K562 (cell line): ENCODE measurements around the gene NFE2. TPM values are rescaled to one million over a fixed set of nuclear protein-coding genes. Genes with fewer than 3 reads are reported as not detected.

Experiments
- CBX8 ChIP-seq: fragments of 200-600 bp; sonication (generic); IDR thresholded peaks from 2 replicates; pipeline ENCODE4 v1.6.1; 2012; ENCODE audit warnings: borderline replicate concordance, mixed run types, low read depth, mild to moderate bottlenecking, moderate library complexity, mixed read lengths, low read length, control low read depth, inconsistent platforms; ENCODE audit not compliant: poor library complexity, severe bottlenecking; ENCODE audit errors: extremely low read depth
- FOXA3 ChIP-seq, 2 experiments: fragments of 450-650 bp in 1 of 2; sonication (generic) in 1 of 2; formaldehyde crosslinking; IDR thresholded peaks in 1 of 2; conservative IDR thresholded peaks in 1 of 2; 2 replicates each; pipeline versions ENCODE4 v1.4.0 to v1.8.0; 2020 to 2022; ENCODE audit warnings: mild to moderate bottlenecking in 2 of 2, missing genetic modification reagents in 1 of 2
- GATA2 ChIP-seq: sonication (generic); formaldehyde crosslinking; IDR thresholded peaks from 2 replicates; pipeline ENCODE4 v1.4.0; 2020; ENCODE audit warnings: mild to moderate bottlenecking, missing genetic modification reagents
- LEF1 ChIP-seq: fragments of 450-650 bp; IDR thresholded peaks from 2 replicates; pipeline ENCODE4 v1.6.1; 2016; ENCODE audit warnings: mild to moderate bottlenecking
- MAZ ChIP-seq, 2 experiments: fragments of 450-650 bp in 1 of 2; sonication (generic) in 1 of 2; formaldehyde crosslinking; IDR thresholded peaks in 1 of 2; conservative IDR thresholded peaks in 1 of 2; 2 replicates each; pipeline versions ENCODE4 v1.4.0 to v1.5.0; 2020; ENCODE audit warnings: mild to moderate bottlenecking in 1 of 2, missing genetic modification reagents in 1 of 2
- NR2F6 ChIP-seq: fragments of 450-650 bp; formaldehyde crosslinking; IDR thresholded peaks from 2 replicates; pipeline ENCODE4 v1.4.0; 2020; ENCODE audit warnings: mild to moderate bottlenecking
- RUNX1 ChIP-seq: sonication (generic); IDR thresholded peaks from 2 replicates; pipeline ENCODE4 v1.6.1; 2016; ENCODE audit warnings: antibody characterized with exemption, low read depth
- YY1 ChIP-seq, 3 experiments: IDR thresholded peaks; 2 replicates each; pipeline ENCODE4 v1.6.1; 2011; ENCODE audit warnings: low read length in 2 of 3, mild to moderate bottlenecking in 2 of 3, moderate library complexity in 2 of 3, borderline replicate concordance in 1 of 3, control low read depth in 1 of 3, low read depth in 1 of 3; ENCODE audit not compliant: insufficient read depth in 3 of 3, insufficient replicate concordance in 2 of 3, control insufficient read depth in 1 of 3, insufficient read length in 1 of 3; ENCODE audit errors: extremely low read depth in 1 of 3
- ZNF197 ChIP-seq: fragments of 200-800 bp; sonication (Bioruptor generic); IDR thresholded peaks from 2 replicates; pipeline ENCODE4 v1.6.1; 2016; ENCODE audit warnings: low read depth, missing genetic modification characterization, missing compliant biosample characterization
- ZNF324 ChIP-seq: fragments of 250-450 bp; sonication (Bioruptor Pico); IDR thresholded peaks from 2 replicates; pipeline ENCODE4 v1.4.0; 2020; ENCODE audit warnings: mild to moderate bottlenecking
- ZNF717 ChIP-seq: fragments of 250-450 bp; sonication (Bioruptor Pico); IDR thresholded peaks from 2 replicates; pipeline ENCODE4 v1.5.0; 2021
- polyA plus RNA-seq, 8 experiments: library from polyadenylated mRNA; depleted of rRNA in 4 of 8; stranded (reverse) in 5 of 8; unstranded in 3 of 8; fragments of >200 nt; fragmentation: Nextera tagmentation in 2 of 8; fragmentation: Illumina TruSeq in 1 of 8; extraction: Ambion mirVana in 2 of 8; extraction: Trizol in 1 of 8; gene quantifications; 2 replicates each; pipeline versions ENCODE4 v1.2.1 to v1.2.3, GENCODE V29; 2011 to 2014; ENCODE audit warnings: inconsistent platforms in 1 of 8, missing spikeins in 1 of 8
- total RNA-seq, 7 experiments: library from RNA; depleted of rRNA in 6 of 7; stranded (reverse); fragments of >200 nt in 6 of 7; fragmentation: Illumina TruSeq in 2 of 7; extraction: Trizol in 2 of 7; gene quantifications; 2 replicates each; pipeline versions ENCODE4 v1.2.1 to v1.2.3, GENCODE V29; 2011 to 2021; ENCODE audit warnings: low replicate concordance in 1 of 7
- TF ChIP-seq, protein P1 (sequence below), 2 experiments: IDR thresholded peaks; 2 replicates each; pipeline ENCODE4 v1.6.1; 2011; ENCODE audit warnings: borderline replicate concordance in 1 of 2, control low read depth in 1 of 2, low read depth in 1 of 2, low read length in 1 of 2, mild to moderate bottlenecking in 1 of 2, mixed read lengths in 1 of 2, moderate library complexity in 1 of 2; ENCODE audit not compliant: insufficient read depth in 1 of 2, insufficient read length in 1 of 2, poor library complexity in 1 of 2, severe bottlenecking in 1 of 2; ENCODE audit errors: extremely low read depth in 1 of 2
- TF ChIP-seq, protein P2 (sequence below): sonication (generic); formaldehyde crosslinking; IDR thresholded peaks from 2 replicates; pipeline ENCODE4 v1.8.0; 2022; ENCODE audit warnings: missing genetic modification reagents, mild to moderate bottlenecking, borderline replicate concordance
- TF ChIP-seq, protein P3 (sequence below): sonication (generic); formaldehyde crosslinking; IDR thresholded peaks from 2 replicates; pipeline ENCODE4 v1.8.0; 2023; ENCODE audit warnings: mild to moderate bottlenecking, missing genetic modification reagents

Gene NFE2
- total and polyA plus RNA-seq, 9 of the 15 experiments (the other 6 are each of a cell fraction or from before 2014, with no cell fraction given), result 12.3 to 282 (median 208) TPM

DNA sequence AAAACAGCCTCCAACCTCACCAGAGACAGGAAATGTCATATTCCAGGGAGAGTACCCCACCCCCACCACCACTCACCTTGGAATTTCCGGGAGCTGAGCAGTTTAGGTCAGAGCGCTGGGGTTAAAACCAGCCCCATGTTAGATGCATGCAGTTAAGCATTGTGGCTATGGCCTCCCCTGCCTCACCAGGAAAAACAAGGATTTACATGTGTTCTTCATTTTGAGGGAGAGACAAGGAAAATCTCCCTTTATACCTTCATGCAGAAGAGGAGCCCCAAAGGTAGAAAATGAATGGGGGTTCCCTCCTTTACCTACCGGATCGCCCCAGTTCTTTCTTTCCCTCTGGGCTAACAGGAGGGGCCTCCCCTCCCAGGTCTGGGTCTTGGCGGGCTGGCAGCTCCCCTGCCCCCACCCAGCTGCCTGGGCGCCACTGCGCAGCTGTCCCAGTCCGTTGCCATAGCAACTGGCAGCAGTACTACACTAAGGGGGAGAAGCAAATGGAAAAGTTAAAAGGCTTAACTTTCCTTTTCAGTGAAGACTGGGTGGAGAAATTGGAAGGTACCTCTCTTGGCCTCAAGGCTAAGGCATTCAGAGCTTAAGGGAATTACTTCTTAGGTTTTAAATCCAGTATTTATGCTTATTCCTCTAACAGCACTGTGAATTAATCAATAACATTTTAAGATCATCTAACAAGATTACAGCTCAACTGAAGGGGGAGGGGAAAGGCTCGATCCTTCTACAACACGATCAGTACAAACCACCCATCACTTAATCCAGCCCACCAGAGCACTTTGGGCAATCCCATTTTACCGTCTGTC lies 41.4 kb downstream of the NFE2 start (continued):
- TF ChIP-seq NR2F6 (CRISPR knock-in tag), result no peak
- TF ChIP-seq GATA2 (CRISPR knock-in tag), result no peak; the same call in 1 of the 2 replicates
- TF ChIP-seq ZNF324 (CRISPR knock-in tag), result no peak
- TF ChIP-seq LEF1, result peak; percentile 52; the same call in 1 of the 2 replicates
- TF ChIP-seq FOXA3 (CRISPR knock-in tag; conservative IDR thresholded peaks at IDR 0.05 in 1 of 2, IDR thresholded peaks at IDR 0.05 in 1 of 2), result no peak
- TF ChIP-seq ZNF197, result no peak
- no peak for TF ChIP-seq CBX8
- no peak for TF ChIP-seq ZNF717 (CRISPR knock-in tag)
- peak in 1 of 2 experiments; percentile 65; a peak in 2 of 4 replicates for TF ChIP-seq MAZ (CRISPR knock-in tag; conservative IDR thresholded peaks at IDR 0.05 in 1 of 2, IDR thresholded peaks at IDR 0.05 in 1 of 2)
- TF ChIP-seq, protein P1, sequence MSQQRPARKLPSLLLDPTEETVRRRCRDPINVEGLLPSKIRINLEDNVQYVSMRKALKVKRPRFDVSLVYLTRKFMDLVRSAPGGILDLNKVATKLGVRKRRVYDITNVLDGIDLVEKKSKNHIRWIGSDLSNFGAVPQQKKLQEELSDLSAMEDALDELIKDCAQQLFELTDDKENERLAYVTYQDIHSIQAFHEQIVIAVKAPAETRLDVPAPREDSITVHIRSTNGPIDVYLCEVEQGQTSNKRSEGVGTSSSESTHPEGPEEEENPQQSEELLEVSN (IDR thresholded peaks at IDR 0.05; ENCODE audit: borderline replicate concordance in 1 of 2, extremely low read depth in 1 of 2, insufficient read depth in 1 of 2, insufficient read length in 1 of 2, low read depth in 1 of 2, low read length in 1 of 2, poor library complexity in 1 of 2, severe bottlenecking in 1 of 2), result peak in 1 of 2 experiments; percentile 47
- TF ChIP-seq, protein P2, sequence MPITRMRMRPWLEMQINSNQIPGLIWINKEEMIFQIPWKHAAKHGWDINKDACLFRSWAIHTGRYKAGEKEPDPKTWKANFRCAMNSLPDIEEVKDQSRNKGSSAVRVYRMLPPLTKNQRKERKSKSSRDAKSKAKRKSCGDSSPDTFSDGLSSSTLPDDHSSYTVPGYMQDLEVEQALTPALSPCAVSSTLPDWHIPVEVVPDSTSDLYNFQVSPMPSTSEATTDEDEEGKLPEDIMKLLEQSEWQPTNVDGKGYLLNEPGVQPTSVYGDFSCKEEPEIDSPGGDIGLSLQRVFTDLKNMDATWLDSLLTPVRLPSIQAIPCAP, result no peak
- TF ChIP-seq, protein P3, sequence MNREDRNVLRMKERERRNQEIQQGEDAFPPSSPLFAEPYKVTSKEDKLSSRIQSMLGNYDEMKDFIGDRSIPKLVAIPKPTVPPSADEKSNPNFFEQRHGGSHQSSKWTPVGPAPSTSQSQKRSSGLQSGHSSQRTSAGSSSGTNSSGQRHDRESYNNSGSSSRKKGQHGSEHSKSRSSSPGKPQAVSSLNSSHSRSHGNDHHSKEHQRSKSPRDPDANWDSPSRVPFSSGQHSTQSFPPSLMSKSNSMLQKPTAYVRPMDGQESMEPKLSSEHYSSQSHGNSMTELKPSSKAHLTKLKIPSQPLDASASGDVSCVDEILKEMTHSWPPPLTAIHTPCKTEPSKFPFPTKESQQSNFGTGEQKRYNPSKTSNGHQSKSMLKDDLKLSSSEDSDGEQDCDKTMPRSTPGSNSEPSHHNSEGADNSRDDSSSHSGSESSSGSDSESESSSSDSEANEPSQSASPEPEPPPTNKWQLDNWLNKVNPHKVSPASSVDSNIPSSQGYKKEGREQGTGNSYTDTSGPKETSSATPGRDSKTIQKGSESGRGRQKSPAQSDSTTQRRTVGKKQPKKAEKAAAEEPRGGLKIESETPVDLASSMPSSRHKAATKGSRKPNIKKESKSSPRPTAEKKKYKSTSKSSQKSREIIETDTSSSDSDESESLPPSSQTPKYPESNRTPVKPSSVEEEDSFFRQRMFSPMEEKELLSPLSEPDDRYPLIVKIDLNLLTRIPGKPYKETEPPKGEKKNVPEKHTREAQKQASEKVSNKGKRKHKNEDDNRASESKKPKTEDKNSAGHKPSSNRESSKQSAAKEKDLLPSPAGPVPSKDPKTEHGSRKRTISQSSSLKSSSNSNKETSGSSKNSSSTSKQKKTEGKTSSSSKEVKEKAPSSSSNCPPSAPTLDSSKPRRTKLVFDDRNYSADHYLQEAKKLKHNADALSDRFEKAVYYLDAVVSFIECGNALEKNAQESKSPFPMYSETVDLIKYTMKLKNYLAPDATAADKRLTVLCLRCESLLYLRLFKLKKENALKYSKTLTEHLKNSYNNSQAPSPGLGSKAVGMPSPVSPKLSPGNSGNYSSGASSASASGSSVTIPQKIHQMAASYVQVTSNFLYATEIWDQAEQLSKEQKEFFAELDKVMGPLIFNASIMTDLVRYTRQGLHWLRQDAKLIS (CRISPR knock-in tag), result no peak
- TF ChIP-seq YY1 (IDR thresholded peaks at IDR 0.05; ENCODE audit: borderline replicate concordance in 1 of 3, control insufficient read depth in 1 of 3, extremely low read depth in 1 of 3, insufficient read depth in 3 of 3, insufficient read length in 1 of 3, insufficient replicate concordance in 2 of 3, low read depth in 1 of 3, low read length in 2 of 3), result peak in 1 of 3 experiments; percentile 60
- TF ChIP-seq RUNX1, result no peak
